ENCODE data around the gene ATXN1. TPM values are rescaled to one million over a fixed set of nuclear protein-coding genes. Genes with fewer than 3 reads are reported as not detected.

The ATXN1 gene
- total and polyA plus RNA-seq, 3 donors from 2014 or later: 12.8 to 84.1 (median 64.3) TPM

GRCh38 chr6:16667509-16667908, 93.8 kb downstream of the ATXN1 start:
- no peak overlapping the region for H3K27ac ChIP-seq
- peaks cover 26% of the 10 kb centered on the region for H3K4me1 ChIP-seq
- no peaks in the 10 kb centered on the region for H3K27me3 ChIP-seq
- TF ChIP-seq CTCF (IDR thresholded peaks at IDR 0.05): no peak
- TF ChIP-seq POLR2A (IDR thresholded peaks at IDR 0.05): no peak
- no peak for DNase-seq
- no peaks in the 10 kb centered on the region for H3K36me3 ChIP-seq (ENCODE audit: low read depth, missing control alignments)
- no peak overlapping the region for H3K4me3 ChIP-seq
- intact Hi-C loops (cut with DNase I; ENCODE audit: low total_unique reads): no loop called here
- H3K9me3 ChIP-seq: no peaks in the 10 kb centered on the region
- WGBS, 2 donors: 69 to 75% methylated on average over 4 of the region's 4 CpGs

DNA sequence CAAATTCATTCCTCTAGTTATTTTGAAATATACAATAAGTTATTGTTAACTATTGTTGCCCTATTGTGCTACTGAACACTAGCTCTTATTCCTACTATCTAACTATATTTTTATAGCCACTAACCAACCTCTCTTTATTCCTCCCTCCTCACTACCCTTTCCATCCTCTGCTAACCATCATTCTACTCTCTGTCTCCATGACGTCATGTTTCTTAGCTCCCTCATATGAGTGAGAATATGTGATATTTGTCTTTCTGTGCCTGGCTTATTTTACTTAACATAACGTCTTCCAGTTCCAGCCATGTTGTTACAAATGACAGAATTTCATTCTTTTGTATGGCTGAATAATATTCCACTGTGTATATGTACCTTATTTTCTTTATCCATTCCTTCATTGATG, 95.3 kb downstream of the ATXN1 start:
- Histone ChIP-seq H3K4me3 (no peak overlapping the region), H3K36me3 (ENCODE audit: low read depth, missing control alignments) (no peaks in the 10 kb centered on the region), H3K9me3 (no peaks in the 10 kb centered on the region), H3K27ac (no peak overlapping the region), H3K27me3 (no peaks in the 10 kb centered on the region), H3K4me1 (peaks cover 16% of the 10 kb centered on the region)
- intact Hi-C loops (cut with DNase I; ENCODE audit: low total_unique reads): no loop called here
- no peak for TF ChIP-seq CTCF (IDR thresholded peaks at IDR 0.05)
- WGBS, 2 donors: 89 to 95% methylated on average over 2 of the region's 2 CpGs
- DNase-seq: no peak

DNA sequence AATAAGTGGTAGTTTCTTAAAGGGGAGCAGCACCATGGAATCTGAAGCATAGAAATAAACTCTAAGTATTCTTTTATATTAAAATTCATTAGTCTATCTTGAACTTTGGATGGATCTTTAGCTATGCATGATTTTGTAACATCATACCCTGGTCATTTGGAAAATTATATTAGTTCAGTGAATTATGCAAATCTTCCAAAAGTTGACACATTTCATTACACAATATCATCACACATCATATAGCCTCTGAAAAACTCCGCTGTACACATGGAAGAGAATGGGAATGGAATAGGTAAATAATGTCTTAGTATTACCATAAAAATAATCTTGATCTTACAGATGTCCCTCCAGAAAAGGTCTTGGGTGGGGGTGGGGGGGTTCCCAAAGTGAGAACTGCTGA, 96.1 kb downstream of the ATXN1 start:
- intact Hi-C loops (cut with DNase I; ENCODE audit: low total_unique reads): no loop called here
- 97 to 98% methylated on average over 1 of the region's 1 CpG for WGBS, 2 donors
- no peak overlapping the region for H3K27ac ChIP-seq

GRCh38 chr6:16663901-16664300, 97.4 kb downstream of the ATXN1 start:
- intact Hi-C loops (cut with DNase I; ENCODE audit: low total_unique reads): no loop called here
- WGBS, 2 donors: 90 to 97% methylated on average over 1 of the region's 1 CpG
- Histone ChIP-seq H3K27ac (no peak overlapping the region), H3K9me3 (no peaks in the 10 kb centered on the region), H3K4me1 (peaks cover 12% of the 10 kb centered on the region), H3K4me3 (no peak overlapping the region), H3K36me3 (ENCODE audit: low read depth, missing control alignments) (no peaks in the 10 kb centered on the region), H3K27me3 (no peaks in the 10 kb centered on the region)
- TF ChIP-seq CTCF (IDR thresholded peaks at IDR 0.05) (no peak), POLR2A (IDR thresholded peaks at IDR 0.05) (no peak)
- no peak for DNase-seq

More for the DNA sequence above, 96.1 kb downstream of the ATXN1 start:
- Histone ChIP-seq H3K36me3 (ENCODE audit: low read depth, missing control alignments) (no peaks in the 10 kb centered on the region), H3K9me3 (no peaks in the 10 kb centered on the region), H3K27me3 (no peaks in the 10 kb centered on the region), H3K4me3 (no peak overlapping the region), H3K4me1 (peaks cover 14% of the 10 kb centered on the region)
- no peak for DNase-seq
- no peak for TF ChIP-seq CTCF (IDR thresholded peaks at IDR 0.05)
- no peak for TF ChIP-seq POLR2A (IDR thresholded peaks at IDR 0.05)

DNA sequence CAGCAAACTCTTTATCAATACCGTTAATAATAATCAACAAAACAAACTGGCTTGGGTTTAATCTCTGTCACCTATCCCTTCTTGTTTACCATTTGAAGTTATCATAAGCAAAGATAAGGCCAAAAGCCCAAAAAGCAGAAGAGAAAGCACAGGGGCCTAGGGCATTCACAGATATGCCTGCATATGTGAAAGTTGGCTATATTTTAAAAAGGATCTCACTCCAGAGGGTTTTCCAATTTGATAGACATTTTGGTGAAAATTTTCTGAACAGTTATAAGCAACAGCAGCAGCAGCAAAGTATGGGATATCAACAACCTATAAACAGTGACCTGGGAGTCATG, 101.1 kb downstream of the ATXN1 start:
- WGBS, 2 donors: 40 to 61% methylated on average over 1 of the region's 1 CpG
- no peaks in the 10 kb centered on the region for H3K36me3 ChIP-seq (ENCODE audit: low read depth, missing control alignments)
- H3K4me1 ChIP-seq: peaks cover 23% of the 10 kb centered on the region
- DNase-seq: no peak
- peak overlapping the region in 1 of 2 donors; percentile 36 for H3K27ac ChIP-seq
- TF ChIP-seq CTCF (IDR thresholded peaks at IDR 0.05): no peak
- TF ChIP-seq POLR2A (IDR thresholded peaks at IDR 0.05): no peak
- no peaks in the 10 kb centered on the region for H3K9me3 ChIP-seq
- intact Hi-C loops (cut with DNase I; ENCODE audit: low total_unique reads): no loop called here
- no peaks in the 10 kb centered on the region for H3K27me3 ChIP-seq
- H3K4me3 ChIP-seq: no peak overlapping the region

All from testis (tissue), 3 donors.